GM21390 (cell line): Measurements from ENCODE around the gene L1CAM.

ENCODE experiments used
- ATAC-seq: cut with Tn5 transposase; IDR thresholded peaks from one replicate; pipeline ENCODE4 v1.9.1; 2021; ENCODE audit not compliant: unreplicated experiment

The L1CAM gene

GRCh38 chrX:153879741-153880439, 6.1 kb downstream of the L1CAM start:
- no peak for ATAC-seq

DNA sequence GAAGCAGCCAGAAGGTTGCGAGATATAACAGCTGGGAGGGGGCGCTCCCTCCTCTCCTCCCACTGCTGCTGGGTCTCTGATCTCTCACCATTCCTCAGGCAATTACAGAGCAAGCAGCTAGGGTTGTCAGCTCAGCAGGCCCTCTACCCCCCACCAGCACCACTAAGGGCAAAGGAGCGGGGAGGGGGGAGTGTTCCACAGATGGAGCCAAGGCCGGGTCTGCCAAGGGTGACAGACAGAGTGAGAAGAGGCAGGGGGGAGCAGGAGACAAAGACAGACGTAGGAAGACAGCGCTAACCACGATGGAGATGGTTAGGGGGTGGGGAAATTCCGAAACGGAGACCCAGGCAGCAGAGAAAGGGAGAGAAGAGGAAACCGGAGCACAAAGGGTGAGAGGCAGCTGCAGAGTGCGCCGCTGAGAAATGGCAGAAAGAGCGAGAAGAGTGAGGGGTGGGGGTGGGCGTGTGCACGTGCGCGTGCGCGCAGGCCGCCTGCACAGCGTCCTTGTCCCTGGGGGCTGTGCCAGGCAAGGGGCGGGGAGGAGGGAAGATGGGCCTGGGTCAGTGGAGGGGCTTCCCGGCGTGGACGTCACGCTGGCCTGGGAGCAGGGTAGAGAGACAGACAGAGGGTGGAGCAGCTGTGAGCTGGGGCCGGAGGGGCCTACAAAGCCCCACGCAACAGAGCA, 6.9 kb downstream of the L1CAM start:
- no peak for ATAC-seq

DNA sequence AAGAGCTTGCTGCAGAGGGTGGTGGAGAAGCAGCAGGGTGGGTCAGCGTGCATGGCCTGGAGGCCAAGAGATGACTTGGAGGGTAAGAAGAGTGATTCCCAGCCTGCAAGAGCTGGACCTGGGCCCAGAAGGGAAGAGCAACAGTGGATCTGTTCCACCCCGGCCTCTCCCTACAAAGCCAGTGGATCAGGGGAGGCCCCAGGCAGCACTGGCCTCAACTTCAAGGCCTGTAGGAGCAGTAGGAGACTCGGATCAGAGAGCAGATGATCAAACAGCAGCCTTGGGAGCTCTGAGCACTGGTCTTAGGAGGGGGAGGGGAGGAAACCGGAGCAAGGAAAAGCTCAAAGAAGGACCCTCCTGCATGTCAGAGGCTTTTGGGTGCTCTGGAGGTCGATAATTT, 7.6 kb downstream of the L1CAM start:
- no peak for ATAC-seq

GRCh38 chrX:153877571-153878261, 8.3 kb downstream of the L1CAM start:
- ATAC-seq: no peak

DNA sequence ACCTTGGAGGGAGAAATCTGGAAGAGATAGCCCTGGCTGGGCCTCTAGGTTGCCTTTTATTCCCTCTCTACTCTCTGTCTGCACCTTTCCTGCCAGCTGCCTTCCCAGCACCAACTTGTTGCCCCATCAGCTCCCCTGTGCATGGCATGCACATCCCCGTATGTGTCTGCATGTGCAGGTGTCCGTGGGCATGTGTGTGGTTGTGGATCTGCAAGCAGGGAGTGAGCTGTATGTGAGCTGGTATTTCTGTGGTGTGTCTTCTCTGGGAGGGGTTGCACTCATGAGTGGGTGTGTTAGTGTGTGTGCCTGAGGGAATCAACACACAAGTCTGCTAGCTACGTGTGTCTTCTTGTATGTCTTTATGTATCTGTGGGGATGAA, 9.9 kb downstream of the L1CAM start:
- no peak for ATAC-seq

GRCh38 chrX:153875391-153876111, 10.4 kb downstream of the L1CAM start:
- ATAC-seq: no peak

DNA sequence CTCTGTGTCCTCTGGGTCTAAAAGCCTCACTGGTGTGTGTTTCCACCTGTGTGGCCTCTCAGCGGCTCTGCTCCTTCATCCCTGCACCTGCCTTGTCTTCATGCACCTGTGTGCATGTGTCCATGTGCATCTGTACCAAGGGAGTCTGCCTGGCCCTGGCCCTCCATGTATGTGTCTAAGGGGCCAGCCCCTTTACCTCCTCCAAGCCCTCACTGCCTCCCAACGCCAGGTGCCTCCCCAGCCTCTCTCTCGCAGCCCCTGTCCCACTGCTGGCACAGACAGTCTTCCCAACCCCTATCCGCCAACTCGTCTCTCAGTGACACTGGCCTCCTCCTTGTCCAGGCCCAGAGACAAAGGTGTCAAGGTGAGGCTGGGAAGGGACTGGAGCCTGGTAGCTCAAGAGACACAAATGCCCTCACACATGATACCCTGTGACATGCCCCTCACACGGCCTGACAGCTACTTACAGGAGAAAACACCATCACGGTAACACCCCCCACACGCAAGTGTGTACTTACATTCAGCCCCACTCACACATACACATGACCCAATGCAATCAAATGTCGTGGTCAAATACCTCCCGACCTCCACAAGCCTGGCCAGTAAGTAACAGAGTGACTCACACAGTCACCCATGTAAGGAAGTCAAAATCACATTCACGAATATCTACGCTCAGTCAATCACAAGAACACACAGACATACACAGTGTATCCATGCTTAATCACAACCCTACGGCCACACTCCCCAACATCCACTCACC, 11.4 kb downstream of the L1CAM start:
- no peak for ATAC-seq

GRCh38 chrX:153874085-153874365, 11.9 kb downstream of the L1CAM start:
- no peak for ATAC-seq

DNA sequence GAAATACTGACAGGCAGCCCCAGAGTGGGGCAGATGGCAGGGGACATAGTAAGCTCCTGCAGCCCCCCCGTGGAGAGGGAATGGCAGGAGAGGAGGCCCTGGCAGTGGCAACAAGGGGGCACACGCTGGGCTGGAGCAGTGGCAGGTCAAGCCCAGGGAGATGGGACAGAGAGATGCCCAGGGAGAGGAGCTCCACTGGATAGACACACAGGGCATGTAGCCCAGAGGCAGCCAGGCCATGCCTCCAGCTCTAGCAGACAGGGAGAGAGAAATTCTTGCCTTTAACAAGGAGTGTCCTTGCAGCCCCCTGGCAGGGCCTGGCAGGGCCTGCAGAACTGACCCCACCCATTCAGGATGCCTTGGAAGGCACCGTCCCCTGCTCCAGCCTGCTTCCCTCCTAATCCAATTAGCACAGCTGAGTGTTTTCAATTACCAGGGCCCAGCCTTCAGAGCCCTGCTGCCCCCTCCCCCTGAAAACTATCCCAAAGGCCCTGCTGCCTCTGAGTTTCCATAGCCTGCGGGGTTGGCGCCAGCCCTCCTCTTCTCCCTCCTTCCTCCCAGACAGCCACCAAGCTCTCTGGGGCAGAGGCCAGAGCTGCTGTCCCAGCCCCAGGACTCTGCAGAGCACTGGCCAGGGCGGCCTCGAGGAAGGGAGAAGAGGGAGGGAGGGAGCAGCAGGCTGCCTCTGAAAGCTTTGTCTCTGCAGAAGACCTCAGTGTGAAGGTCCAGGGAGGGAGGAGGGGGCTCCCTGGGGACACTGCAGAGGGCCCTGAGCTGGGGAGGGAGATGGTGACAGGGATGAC, 12.5 kb downstream of the L1CAM start:
- no peak for ATAC-seq

- no peak for ATAC-seq
Measured at GRCh38 chrX:153871946-153872878, 13.8 kb downstream of the L1CAM start.

DNA sequence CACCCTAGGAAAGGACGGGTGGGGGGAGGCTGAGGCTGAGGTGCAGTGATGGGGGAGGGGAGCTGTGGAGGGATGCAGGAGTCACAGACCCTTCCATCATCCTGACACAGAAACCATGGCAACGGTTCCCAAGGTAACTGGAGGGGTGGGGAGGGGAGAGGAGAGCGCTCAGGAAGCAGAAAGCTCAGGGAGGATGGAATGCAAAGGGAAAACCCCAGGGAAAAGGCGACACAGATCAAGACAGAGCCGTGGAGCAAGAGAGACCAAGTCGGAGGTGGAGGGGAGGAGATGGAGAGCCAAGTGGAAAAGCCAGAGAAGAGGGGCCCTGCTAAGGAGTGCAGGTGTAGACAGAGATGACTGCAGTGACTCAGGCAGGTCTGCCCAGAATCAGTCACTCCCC, 14.5 kb downstream of the L1CAM start:
- ATAC-seq: no peak

DNA sequence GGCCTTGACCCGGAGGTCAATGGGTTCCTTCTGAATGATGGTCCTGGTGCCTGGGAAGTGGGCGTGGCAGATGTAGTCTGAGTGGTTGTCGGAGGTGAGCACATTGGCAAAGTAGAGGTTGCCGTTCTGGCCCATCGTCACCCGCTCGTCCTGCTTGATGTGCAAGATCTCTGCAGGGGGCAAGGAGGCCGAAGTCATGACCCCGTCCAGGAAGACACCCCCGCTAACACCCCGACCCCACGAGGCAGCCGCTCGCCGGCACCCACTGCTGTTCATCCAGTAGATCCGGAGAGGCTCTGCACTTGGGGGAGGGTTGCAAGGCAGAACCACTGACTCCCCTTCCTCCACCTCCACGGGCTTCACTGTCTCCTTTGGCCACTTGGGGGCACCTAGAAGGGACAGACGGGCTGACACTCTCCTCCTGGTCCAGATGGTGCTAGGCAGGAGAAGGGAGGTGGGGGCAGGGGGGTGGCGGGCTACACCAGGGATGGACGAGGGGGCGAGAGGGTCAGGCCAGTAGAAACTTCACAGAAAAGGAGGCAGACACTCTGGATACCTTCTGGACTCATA, 15.1 kb downstream of the L1CAM start:
- ATAC-seq: no peak

DNA sequence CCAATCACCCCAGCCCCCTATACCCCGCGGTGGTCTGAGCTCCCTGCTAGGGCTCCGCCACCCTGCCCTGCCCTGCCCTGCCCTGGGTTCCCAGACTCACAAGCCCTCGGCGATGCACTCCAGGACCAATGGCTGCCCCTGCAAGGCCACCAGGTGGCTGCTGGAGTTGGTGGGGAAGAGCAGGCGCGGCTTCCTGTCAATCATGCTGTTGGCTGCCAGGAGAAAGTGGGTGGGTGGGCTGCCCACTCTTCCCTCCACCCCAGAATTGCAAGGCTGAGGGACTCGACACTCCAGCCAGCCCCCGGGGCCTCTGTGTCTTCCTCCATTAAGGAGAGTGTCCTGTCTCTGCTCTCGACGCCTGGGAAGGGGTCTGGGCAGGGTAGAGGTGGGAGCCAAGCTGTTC, 15.7 kb downstream of the L1CAM start:
- ATAC-seq: no peak

DNA sequence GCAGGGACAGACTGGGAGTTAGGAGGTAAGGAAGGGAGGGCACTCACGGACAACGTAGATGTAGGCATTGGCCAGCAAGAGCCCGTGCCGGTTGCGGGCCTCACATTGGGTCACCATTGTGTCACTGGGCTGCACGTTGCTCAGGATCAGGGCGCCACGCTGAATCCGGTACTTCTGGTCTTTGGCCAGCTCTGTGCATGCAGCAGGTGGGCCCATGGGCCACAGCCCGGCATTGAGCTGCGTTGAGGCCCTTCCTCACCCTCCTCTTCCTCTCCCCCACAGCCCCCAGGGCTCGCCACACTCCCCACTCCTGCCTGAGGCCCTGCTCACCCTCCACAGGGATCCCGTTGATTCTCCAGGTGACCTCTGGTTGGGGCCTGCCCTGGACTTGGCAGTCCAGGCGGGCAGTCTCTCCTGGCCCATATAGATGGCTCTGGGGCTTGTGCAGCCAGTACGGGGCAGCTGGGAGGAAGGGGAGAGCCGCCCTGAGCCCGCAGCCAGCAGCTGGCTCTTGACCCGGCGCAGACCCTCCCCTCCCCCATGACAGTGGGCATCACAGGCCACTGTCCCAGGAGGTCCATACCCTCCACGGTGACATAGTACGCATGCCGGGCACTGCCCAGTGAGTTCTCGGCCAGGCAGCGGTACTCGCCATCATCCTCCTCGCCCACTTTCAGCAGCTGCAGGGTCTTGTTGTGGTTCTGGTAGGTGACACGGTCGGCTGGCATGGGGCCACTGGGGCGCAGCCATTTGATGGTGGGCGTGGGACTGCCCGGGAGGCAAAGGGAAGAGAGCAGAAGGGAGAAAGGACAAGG, 16.3 kb downstream of the L1CAM start:
- ATAC-seq: no peak

- no peak for ATAC-seq
Measured at GRCh38 chrX:153868576-153869472, 17.1 kb downstream of the L1CAM start.

- no peak for ATAC-seq
Measured at GRCh38 chrX:153867671-153868070, 18.3 kb downstream of the L1CAM start.

- ATAC-seq: no peak
Measured at GRCh38 chrX:153867139-153867538, 18.8 kb downstream of the L1CAM start.
